Osteoblast (primary cell): ENCODE data around the gene CLEC16A. TPM values are rescaled to one million over a fixed set of nuclear protein-coding genes. Genes with fewer than 3 reads are reported as not detected.
A peak's percentile ranks its signal among the peaks of the same experiment; 100 is the strongest.

Experiments used
- DNase-seq: peaks from one replicate; pipeline ENCODE4 v3.0.0; 2011; ENCODE audit warnings: low spot score, mixed read lengths; ENCODE audit not compliant: insufficient read length; ENCODE audit errors: missing footprints
- H2AFZ ChIP-seq: 2 replicates; pipeline ENCODE4 v1.6.0; 2011; ENCODE audit warnings: mild to moderate bottlenecking, low read length
- H3K27ac ChIP-seq: 2 replicates; pipeline ENCODE4 v1.5.1; 2011; ENCODE audit warnings: mild to moderate bottlenecking, low read depth, low read length, moderate library complexity
- H3K27me3 ChIP-seq: 2 replicates; pipeline ENCODE4 v1.6.0; 2012; ENCODE audit warnings: mild to moderate bottlenecking, control low read depth, inconsistent platforms, low read length, moderate library complexity; ENCODE audit not compliant: insufficient read depth
- H3K36me3 ChIP-seq: 2 replicates; pipeline ENCODE4 v1.5.1; 2011; ENCODE audit warnings: mild to moderate bottlenecking, low read length, control low read depth, moderate library complexity; ENCODE audit not compliant: insufficient read depth
- H3K4me1 ChIP-seq: 2 replicates; pipeline ENCODE4 v1.5.1; 2011; ENCODE audit warnings: mild to moderate bottlenecking, low read length, control low read depth, moderate library complexity; ENCODE audit not compliant: insufficient read depth
- H3K4me2 ChIP-seq: 2 replicates; pipeline ENCODE4 v1.6.0; 2011; ENCODE audit warnings: mild to moderate bottlenecking, low read length; ENCODE audit not compliant: insufficient read depth
- H3K4me3 ChIP-seq: fragments of 200-600 bp; sonication (generic); 3 replicates; pipeline ENCODE4 v1.5.1; 2012; ENCODE audit warnings: mild to moderate bottlenecking, low read length, inconsistent platforms; ENCODE audit not compliant: insufficient read depth
- H3K79me2 ChIP-seq: 2 replicates; pipeline ENCODE4 v1.6.0; 2012; ENCODE audit warnings: mild to moderate bottlenecking, low read length, control low read depth, inconsistent platforms; ENCODE audit not compliant: insufficient read depth
- H3K9me3 ChIP-seq: 2 replicates; pipeline ENCODE4 v1.5.1; 2011; ENCODE audit warnings: low read depth, low read length, control low read depth
- H4K20me1 ChIP-seq: 2 replicates; pipeline ENCODE4 v1.6.0; 2012; ENCODE audit warnings: mild to moderate bottlenecking, low read length, control low read depth; ENCODE audit not compliant: insufficient read depth
- CTCF ChIP-seq: IDR thresholded peaks from 2 replicates; pipeline ENCODE4 v1.5.1; 2011; ENCODE audit warnings: mild to moderate bottlenecking, low read depth, low read length, moderate library complexity; ENCODE audit errors: extremely low read depth
- total RNA-seq: library from RNA; depleted of rRNA; stranded (reverse); fragments of >200 nt; gene quantifications from 2 replicates; pipeline ENCODE4 v1.2.3, GENCODE V29; 2012

CLEC16A gene
- total RNA-seq, 1 donor = 25.7 TPM

- no peak overlapping the region for H3K4me2 ChIP-seq
- no peaks in the 10 kb centered on the region for H3K9me3 ChIP-seq
- H2AFZ ChIP-seq = no peak overlapping the region
- H3K27me3 ChIP-seq = no peaks in the 10 kb centered on the region
- no peaks in the 10 kb centered on the region for H3K79me2 ChIP-seq
- DNase-seq = no peak
- no peak overlapping the region for H3K27ac ChIP-seq
- no peak for TF ChIP-seq CTCF
- H3K36me3 ChIP-seq = peaks cover 18% of the 10 kb centered on the region
- H3K4me3 ChIP-seq = no peak overlapping the region
- peaks cover 8% of the 10 kb centered on the region for H3K4me1 ChIP-seq
- peaks cover 2% of the 10 kb centered on the region for H4K20me1 ChIP-seq
Observed at GRCh38 chr16:11123666-11124065, 179.3 kb downstream of the CLEC16A start.

- no peak overlapping the region for H3K27ac ChIP-seq
- H3K4me2 ChIP-seq = no peak overlapping the region
- no peak for TF ChIP-seq CTCF
- DNase-seq = peak; percentile 29
- H3K4me3 ChIP-seq = no peak overlapping the region
- no peaks in the 10 kb centered on the region for H3K27me3 ChIP-seq
- H3K9me3 ChIP-seq = no peaks in the 10 kb centered on the region
- peaks cover 17% of the 10 kb centered on the region for H3K4me1 ChIP-seq
- no peak overlapping the region for H2AFZ ChIP-seq
- no peaks in the 10 kb centered on the region for H4K20me1 ChIP-seq
- H3K79me2 ChIP-seq = no peaks in the 10 kb centered on the region
- peaks cover 21% of the 10 kb centered on the region for H3K36me3 ChIP-seq
Observed at GRCh38 chr16:11125936-11126335, 181.6 kb downstream of the CLEC16A start.

GRCh38 chr16:11126399-11127054, 182.2 kb downstream of the CLEC16A start:
- Histone ChIP-seq H3K4me3 (no peak overlapping the region), H3K27ac (no peak overlapping the region), H3K9me3 (no peaks in the 10 kb centered on the region), H3K79me2 (no peaks in the 10 kb centered on the region), H3K4me2 (no peak overlapping the region), H3K4me1 (peaks cover 17% of the 10 kb centered on the region), H2AFZ (no peak overlapping the region), H3K27me3 (no peaks in the 10 kb centered on the region), H4K20me1 (no peaks in the 10 kb centered on the region), H3K36me3 (peaks cover 21% of the 10 kb centered on the region)
- TF ChIP-seq CTCF = no peak
- peak; percentile 39 for DNase-seq

- Histone ChIP-seq H3K27me3 (no peaks in the 10 kb centered on the region), H3K4me1 (peaks cover 21% of the 10 kb centered on the region), H3K36me3 (peaks cover 21% of the 10 kb centered on the region), H3K4me3 (no peak overlapping the region), H2AFZ (no peak overlapping the region), H3K4me2 (no peak overlapping the region), H4K20me1 (no peaks in the 10 kb centered on the region), H3K27ac (no peak overlapping the region), H3K9me3 (no peaks in the 10 kb centered on the region), H3K79me2 (no peaks in the 10 kb centered on the region)
- no peak for DNase-seq
- TF ChIP-seq CTCF = no peak
Observed at GRCh38 chr16:11127610-11128195, 183.3 kb downstream of the CLEC16A start.
